HL-60 (cell line): ENCODE results near the gene SENP1.

Experiments
- DNase-seq, 2 experiments: peaks; one replicate each; pipeline ENCODE4 v3.0.0-alpha.2; 2010 to 2020; ENCODE audit warnings: low read depth in 1 of 2, low spot score in 1 of 2
- H3K27ac ChIP-seq: fragments of 250-450 bp; sonication (Bioruptor Pico); replicated peaks from 2 replicates; pipeline ENCODE4 v1.5.1; 2020; ENCODE audit warnings: mild to moderate bottlenecking, moderate library complexity
- H3K27me3 ChIP-seq: fragments of 250-450 bp; sonication (Bioruptor Pico); 2 replicates; pipeline ENCODE4 v1.5.1; 2021; ENCODE audit warnings: mild to moderate bottlenecking, moderate library complexity; ENCODE audit not compliant: insufficient read depth, poor library complexity, severe bottlenecking
- H3K4me3 ChIP-seq: replicated peaks from 2 replicates; pipeline ENCODE4 v1.5.1; 2011; ENCODE audit warnings: mild to moderate bottlenecking, control low read depth, low read length; ENCODE audit not compliant: insufficient read depth
- GABPA ChIP-seq: IDR thresholded peaks from 2 replicates; pipeline ENCODE4 v1.6.1; 2012; ENCODE audit warnings: low read depth
- POLR2AphosphoS5 ChIP-seq: IDR thresholded peaks from 2 replicates; pipeline ENCODE4 v1.6.1; 2012; ENCODE audit warnings: low read depth
- SPI1 ChIP-seq: IDR thresholded peaks from 2 replicates; pipeline ENCODE4 v1.6.1; 2012; ENCODE audit warnings: low read depth, mild to moderate bottlenecking, borderline replicate concordance
- TF ChIP-seq, protein P1 (sequence below): IDR thresholded peaks from 2 replicates; pipeline ENCODE4 v1.6.1; 2012; ENCODE audit warnings: low read depth; ENCODE audit not compliant: insufficient replicate concordance
- TF ChIP-seq, protein P2 (sequence below): IDR thresholded peaks from one replicate; pipeline ENCODE4 v1.5.1; 2011; ENCODE audit warnings: low read length, control low read depth, inconsistent platforms; ENCODE audit not compliant: insufficient read depth

SENP1 gene

DNA sequence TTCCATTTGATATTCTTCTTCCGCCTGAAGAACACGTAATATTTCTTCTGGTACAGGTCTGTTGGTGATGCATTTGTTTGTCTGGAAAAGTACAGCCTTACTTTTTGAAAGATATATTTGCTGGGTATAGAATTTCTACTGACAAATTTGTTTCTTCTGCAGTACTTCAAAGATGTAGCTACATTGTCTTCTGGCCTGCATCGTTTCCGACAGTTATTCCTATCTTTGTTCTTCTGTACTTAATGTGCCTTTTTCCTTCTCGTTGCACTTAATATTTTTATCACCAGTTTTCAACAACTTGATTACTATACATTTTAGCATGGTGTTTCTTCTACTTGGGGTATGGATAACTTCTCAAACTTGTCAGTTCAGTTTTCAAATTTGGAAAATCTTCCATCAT lies 47.1 kb downstream of the SENP1 start:
- no peak for DNase-seq
- no peak overlapping the region for H3K27ac ChIP-seq
- TF ChIP-seq GABPA (no peak), POLR2AphosphoS5 (no peak), SPI1 (no peak)
- TF ChIP-seq, protein P1, sequence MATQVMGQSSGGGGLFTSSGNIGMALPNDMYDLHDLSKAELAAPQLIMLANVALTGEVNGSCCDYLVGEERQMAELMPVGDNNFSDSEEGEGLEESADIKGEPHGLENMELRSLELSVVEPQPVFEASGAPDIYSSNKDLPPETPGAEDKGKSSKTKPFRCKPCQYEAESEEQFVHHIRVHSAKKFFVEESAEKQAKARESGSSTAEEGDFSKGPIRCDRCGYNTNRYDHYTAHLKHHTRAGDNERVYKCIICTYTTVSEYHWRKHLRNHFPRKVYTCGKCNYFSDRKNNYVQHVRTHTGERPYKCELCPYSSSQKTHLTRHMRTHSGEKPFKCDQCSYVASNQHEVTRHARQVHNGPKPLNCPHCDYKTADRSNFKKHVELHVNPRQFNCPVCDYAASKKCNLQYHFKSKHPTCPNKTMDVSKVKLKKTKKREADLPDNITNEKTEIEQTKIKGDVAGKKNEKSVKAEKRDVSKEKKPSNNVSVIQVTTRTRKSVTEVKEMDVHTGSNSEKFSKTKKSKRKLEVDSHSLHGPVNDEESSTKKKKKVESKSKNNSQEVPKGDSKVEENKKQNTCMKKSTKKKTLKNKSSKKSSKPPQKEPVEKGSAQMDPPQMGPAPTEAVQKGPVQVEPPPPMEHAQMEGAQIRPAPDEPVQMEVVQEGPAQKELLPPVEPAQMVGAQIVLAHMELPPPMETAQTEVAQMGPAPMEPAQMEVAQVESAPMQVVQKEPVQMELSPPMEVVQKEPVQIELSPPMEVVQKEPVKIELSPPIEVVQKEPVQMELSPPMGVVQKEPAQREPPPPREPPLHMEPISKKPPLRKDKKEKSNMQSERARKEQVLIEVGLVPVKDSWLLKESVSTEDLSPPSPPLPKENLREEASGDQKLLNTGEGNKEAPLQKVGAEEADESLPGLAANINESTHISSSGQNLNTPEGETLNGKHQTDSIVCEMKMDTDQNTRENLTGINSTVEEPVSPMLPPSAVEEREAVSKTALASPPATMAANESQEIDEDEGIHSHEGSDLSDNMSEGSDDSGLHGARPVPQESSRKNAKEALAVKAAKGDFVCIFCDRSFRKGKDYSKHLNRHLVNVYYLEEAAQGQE = no peak
- TF ChIP-seq, protein P2, sequence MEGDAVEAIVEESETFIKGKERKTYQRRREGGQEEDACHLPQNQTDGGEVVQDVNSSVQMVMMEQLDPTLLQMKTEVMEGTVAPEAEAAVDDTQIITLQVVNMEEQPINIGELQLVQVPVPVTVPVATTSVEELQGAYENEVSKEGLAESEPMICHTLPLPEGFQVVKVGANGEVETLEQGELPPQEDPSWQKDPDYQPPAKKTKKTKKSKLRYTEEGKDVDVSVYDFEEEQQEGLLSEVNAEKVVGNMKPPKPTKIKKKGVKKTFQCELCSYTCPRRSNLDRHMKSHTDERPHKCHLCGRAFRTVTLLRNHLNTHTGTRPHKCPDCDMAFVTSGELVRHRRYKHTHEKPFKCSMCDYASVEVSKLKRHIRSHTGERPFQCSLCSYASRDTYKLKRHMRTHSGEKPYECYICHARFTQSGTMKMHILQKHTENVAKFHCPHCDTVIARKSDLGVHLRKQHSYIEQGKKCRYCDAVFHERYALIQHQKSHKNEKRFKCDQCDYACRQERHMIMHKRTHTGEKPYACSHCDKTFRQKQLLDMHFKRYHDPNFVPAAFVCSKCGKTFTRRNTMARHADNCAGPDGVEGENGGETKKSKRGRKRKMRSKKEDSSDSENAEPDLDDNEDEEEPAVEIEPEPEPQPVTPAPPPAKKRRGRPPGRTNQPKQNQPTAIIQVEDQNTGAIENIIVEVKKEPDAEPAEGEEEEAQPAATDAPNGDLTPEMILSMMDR = no peak
- H3K4me3 ChIP-seq = no peak overlapping the region
- no peaks in the 10 kb centered on the region for H3K27me3 ChIP-seq

DNA sequence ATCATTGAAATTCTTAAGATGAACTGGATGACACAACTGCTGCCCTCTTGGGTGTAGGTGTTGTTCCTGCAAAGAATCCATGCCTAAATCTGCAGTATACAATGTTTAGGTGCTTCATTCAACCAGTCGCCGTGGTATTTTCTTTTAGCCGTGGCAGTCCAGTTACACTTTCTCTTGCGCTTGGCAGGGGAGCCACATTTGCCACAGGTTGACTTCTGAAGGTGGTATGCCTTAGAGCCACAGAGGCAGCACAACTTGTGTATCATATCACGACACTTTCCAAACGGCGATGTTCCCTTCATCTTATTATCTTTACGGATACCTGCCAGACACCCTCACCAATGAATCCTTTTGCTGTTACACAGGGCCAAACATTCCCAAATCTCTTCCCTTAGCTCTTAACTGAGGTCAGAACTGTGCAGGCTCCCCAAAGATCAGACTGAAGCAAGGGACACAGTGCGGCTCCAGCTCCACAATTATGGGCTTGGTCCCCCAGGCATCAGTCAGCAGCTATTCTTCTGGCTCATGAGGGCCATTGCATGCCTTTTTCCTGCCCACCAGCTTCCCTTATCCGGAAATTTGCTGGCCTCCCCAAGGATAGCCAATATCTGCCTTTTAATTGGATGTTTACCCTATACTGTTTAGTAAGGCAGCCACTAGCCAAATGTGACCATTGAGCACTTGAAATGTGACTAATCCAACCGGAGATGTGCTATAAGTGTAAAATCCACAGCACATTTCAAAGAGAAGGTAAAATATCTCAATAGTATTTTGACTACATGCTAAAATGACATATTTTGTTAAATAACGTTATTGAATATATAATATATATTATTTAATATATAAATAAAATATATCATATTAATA lies 50.7 kb downstream of the SENP1 start:
- no peak overlapping the region for H3K27ac ChIP-seq
- TF ChIP-seq SPI1 (no peak), POLR2AphosphoS5 (no peak)
- TF ChIP-seq, protein P2 = no peak
- TF ChIP-seq, protein P1 = no peak
- no peaks in the 10 kb centered on the region for H3K27me3 ChIP-seq
- DNase-seq = no peak
- no peak overlapping the region for H3K4me3 ChIP-seq

DNA sequence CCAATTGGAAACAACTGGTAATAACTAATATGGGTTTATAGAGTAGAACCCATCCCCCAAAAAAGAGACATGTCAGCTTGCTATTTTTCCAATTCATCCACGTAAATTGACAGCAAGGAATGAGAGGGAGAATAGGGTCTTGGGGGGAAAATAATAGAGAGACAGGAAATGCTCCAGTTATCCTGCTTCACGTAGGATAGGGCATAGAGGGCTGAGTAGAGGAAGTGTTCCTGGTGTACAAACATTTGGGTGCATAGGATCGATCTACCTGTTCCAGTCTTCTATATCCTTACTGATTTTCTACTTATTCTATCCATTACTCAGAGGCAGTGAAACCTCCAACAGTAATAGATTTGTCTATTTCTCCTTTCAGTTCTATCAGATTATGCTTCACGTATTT lies 52.0 kb downstream of the SENP1 start:
- Histone ChIP-seq H3K27me3 (no peaks in the 10 kb centered on the region), H3K4me3 (no peak overlapping the region), H3K27ac (no peak overlapping the region)
- DNase-seq = no peak
- no peak for TF ChIP-seq GABPA

DNA sequence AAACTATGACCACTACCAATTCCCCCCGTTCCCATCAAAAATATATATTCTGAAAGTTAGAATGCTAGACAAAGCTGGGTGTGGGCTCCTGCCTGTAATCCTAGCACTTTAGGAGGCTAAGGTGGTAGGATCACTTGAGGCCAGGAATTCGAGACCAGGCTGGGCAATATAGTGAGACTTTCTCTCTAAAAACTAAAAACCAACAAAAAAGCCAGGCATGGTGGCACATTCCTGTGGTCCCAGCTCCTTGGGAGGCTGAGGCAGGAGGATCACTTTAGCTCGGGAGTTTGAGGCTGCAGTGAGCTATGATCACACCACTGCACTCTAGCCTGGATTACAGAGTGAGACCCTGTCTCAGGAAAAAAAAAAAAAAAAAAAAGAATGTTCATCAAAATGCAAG lies 52.8 kb downstream of the SENP1 start:
- no peak for TF ChIP-seq SPI1
- no peak for TF ChIP-seq GABPA
- Histone ChIP-seq H3K4me3 (no peak overlapping the region), H3K27ac (no peak overlapping the region), H3K27me3 (no peaks in the 10 kb centered on the region)
- DNase-seq = no peak

DNA sequence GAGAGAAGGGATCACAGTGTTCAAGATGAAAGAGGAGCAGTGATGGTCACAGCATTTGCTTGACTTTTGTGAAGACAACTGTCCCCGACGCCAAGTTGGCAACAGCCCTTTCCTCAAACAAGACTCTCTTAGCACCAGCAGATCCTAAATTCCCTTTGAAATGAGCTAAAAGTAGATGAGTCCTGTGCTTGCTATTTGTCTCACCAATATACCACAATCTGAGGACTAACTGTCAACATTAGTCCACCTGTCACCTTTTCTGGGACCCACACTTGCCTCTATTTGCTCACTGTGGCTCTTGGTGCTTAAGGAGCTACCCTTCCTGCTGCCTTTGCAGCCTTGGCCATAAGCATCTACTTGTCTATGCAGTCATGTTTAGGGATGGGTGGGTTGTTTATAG lies 54.2 kb downstream of the SENP1 start:
- Histone ChIP-seq H3K27me3 (no peaks in the 10 kb centered on the region), H3K27ac (no peak overlapping the region), H3K4me3 (no peak overlapping the region)
- DNase-seq = no peak
- TF ChIP-seq, protein P2 = no peak
- TF ChIP-seq SPI1 = no peak
- no peak for TF ChIP-seq POLR2AphosphoS5
- TF ChIP-seq, protein P1 = no peak
- no peak for TF ChIP-seq GABPA
